ENCODE measurements around the gene CREB3L2.

DNA sequence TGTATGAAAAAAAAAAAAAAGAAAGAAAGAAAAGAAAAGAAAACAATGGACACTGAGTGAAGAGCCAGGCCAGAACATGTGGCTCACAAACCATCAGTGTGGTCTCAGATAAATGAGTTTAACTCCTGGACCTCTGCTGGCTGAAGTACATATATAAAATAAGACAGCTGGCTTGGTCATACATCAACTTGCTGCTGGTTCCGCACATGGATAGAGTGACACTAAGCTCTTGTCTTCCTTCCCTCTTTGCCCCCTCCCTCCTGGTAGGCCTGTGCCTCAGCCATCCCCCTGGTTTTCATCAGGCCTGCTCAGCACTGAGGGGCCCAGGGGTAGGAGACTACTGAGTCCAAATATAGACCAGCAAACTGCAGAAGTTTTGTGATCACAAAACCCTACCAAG lies 97.1 kb downstream of the CREB3L2 start:
- TF ChIP-seq POLR2AphosphoS5 (IDR thresholded peaks at IDR 0.05; ENCODE audit: low read depth, low read length) = no peak
- TF ChIP-seq POLR2A (IDR thresholded peaks at IDR 0.05; ENCODE audit: low read depth, low read length) = no peak

All from GM12892 (cell line).